ENCODE data around the gene METAP1D. TPM values are rescaled to one million over a fixed set of nuclear protein-coding genes. Genes with fewer than 3 reads are reported as not detected.

The METAP1D gene
- total and polyA plus RNA-seq, 2 donors (not counting 3 experiments of a cell fraction or from before 2014, with no cell fraction given): 4.2 to 8.1 TPM

GRCh38 chr2:171957061-171957460 is 42.7 kb upstream of the METAP1D start:
- CTCF ChIA-PET: interaction anchor here (1.0 to 1.4 kb wide), 2 partner anchors 146 to 171 kb away, joined by 3 to 4 read pairs; partner anchors contain the start of gene DLX2
- no peak for FAIRE-seq

More at GRCh38 chr2:171957061-171957460, 42.7 kb upstream of the METAP1D start:
- H3K9ac ChIP-seq (replicated peaks; ENCODE audit: extremely low read depth, insufficient read depth, low read length): no peak overlapping the region
- H3K79me2 ChIP-seq (ENCODE audit: control insufficient read depth, insufficient read depth, low read length): no peaks in the 10 kb centered on the region
- POLR2A ChIA-PET: no interaction called here
- intact Hi-C loops (cut with micrococcal nuclease): no loop called here
- H4K20me1 ChIP-seq (replicated peaks; ENCODE audit: control insufficient read depth, extremely low read depth, insufficient read depth, low read length): no peaks in the 10 kb centered on the region
- no peak overlapping the region for H3K4me3 ChIP-seq (replicated peaks in 1 of 3; ENCODE audit: insufficient read depth in 1 of 3, low read depth in 1 of 3, low read length in 3 of 3)
- H3K27me3 ChIP-seq (ENCODE audit: control insufficient read depth in 2 of 2, insufficient read depth in 2 of 2, low read length in 2 of 2): no peaks in the 10 kb centered on the region
- DNase-seq (ENCODE audit: low read depth, low spot score): no peak
- H3K4me2 ChIP-seq (ENCODE audit: insufficient read depth, low read length): no peak overlapping the region
- no TSS peak for BruUV-seq (replicated peaks)
- H3K9me1 ChIP-seq (replicated peaks; ENCODE audit: control insufficient read depth, extremely low read depth, insufficient read depth, low read length): no peaks in the 10 kb centered on the region
- no peaks in the 10 kb centered on the region for H3K4me1 ChIP-seq (ENCODE audit: control insufficient read depth, extremely low read depth, insufficient read depth, low read length)
- no peak for TF ChIP-seq CTCF (IDR thresholded peaks at IDR 0.05; ENCODE audit: extremely low read depth in 1 of 2, insufficient read depth in 1 of 2, low read depth in 1 of 2, low read length in 2 of 2)
- no peak for TF ChIP-seq POLR2A (IDR thresholded peaks at IDR 0.05; ENCODE audit: low read depth, low read length)
- no peak for TF ChIP-seq GATA2 (IDR thresholded peaks at IDR 0.05; ENCODE audit: insufficient read depth, insufficient read length, low read depth, low read length)
- no peak for TF ChIP-seq MYC (IDR thresholded peaks at IDR 0.05; ENCODE audit: low read depth, low read length)
- TF ChIP-seq MAX (IDR thresholded peaks at IDR 0.05; ENCODE audit: insufficient read depth, insufficient read length): no peak
- TF ChIP-seq JUN (IDR thresholded peaks at IDR 0.05; ENCODE audit: borderline replicate concordance, insufficient read depth, insufficient read length, low read depth): no peak
- no peak for TF ChIP-seq FOS (IDR thresholded peaks at IDR 0.05; ENCODE audit: borderline replicate concordance, insufficient read depth, low read length)
- no peak for TF ChIP-seq EZH2 (IDR thresholded peaks at IDR 0.05; ENCODE audit: borderline replicate concordance, low read depth, low read length, severe bottlenecking)
- no peak for TF ChIP-seq POLR2AphosphoS5 (IDR thresholded peaks at IDR 0.05; ENCODE audit: insufficient read depth, low read depth, low read length)
- dilution Hi-C loops (cut with MboI; ENCODE audit: extremely low pct_ligation_motif_present, low sequenced_read_pairs): no loop called here
- H3K36me3 ChIP-seq (ENCODE audit: control insufficient read depth in 2 of 2, extremely low read depth in 1 of 2, insufficient read depth in 2 of 2, low read length in 2 of 2): no peaks in the 10 kb centered on the region
- H3K9me3 ChIP-seq (replicated peaks; ENCODE audit: control insufficient read depth, insufficient read depth, low read length): no peaks in the 10 kb centered on the region
- H2AFZ ChIP-seq (ENCODE audit: low read depth, low read length): no peak overlapping the region
- H3K27ac ChIP-seq (ENCODE audit: insufficient read depth, low read depth, low read length): no peak overlapping the region

All from endothelial cell of umbilical vein (primary cell).